ENCODE results near the gene SOD2. TPM values are rescaled to one million over a fixed set of nuclear protein-coding genes. Genes with fewer than 3 reads are reported as not detected.

Gene SOD2
- 156 and 195 TPM in 2 replicates for total RNA-seq

GRCh38 chr6:159693128-159693893 lies at the start of gene SOD2:
TSS of gene SOD2 (minus strand) at chr6:159693241. CDS start at chr6:159693167, 74 bp downstream.

GRCh38 chr6:159726918-159727716 lies 34.1 kb upstream of the SOD2 start, which contains the start of gene WTAP:
TSS of gene WTAP (plus strand) at chr6:159727506. CDS start at chr6:159736266, 8,760 bp downstream.

Other genes with a start within 250 kb of the SOD2 start
- 57.6 and 69.3 TPM in 2 replicates for gene WTAP, start 34.3 kb upstream of the SOD2 start, total RNA-seq
- 169 and 192 TPM in 2 replicates for gene ACAT2, start 68.8 kb upstream of the SOD2 start, total RNA-seq
- 171 and 301 TPM in 2 replicates for gene TCP1, start 96.4 kb upstream of the SOD2 start, total RNA-seq
- gene MRPL18, start 97.2 kb upstream of the SOD2 start, total RNA-seq: 108 and 142 TPM in 2 replicates
- gene PNLDC1, start 107.0 kb upstream of the SOD2 start, total RNA-seq: 0.94 TPM in 1 of 2 replicates, not detected in the other
- not detected in 2 replicates for gene MAS1, start 197.7 kb upstream of the SOD2 start, total RNA-seq